Panc1 (cell line): Measurements from ENCODE around the gene CLCN7. TPM values are rescaled to one million over a fixed set of nuclear protein-coding genes. Genes with fewer than 3 reads are reported as not detected.

Experiments
- ATAC-seq: fragments of 200-7000 bp; cut with Tn5 transposase; 2 replicates; pipeline ENCODE4 v1.9.1; 2020; ENCODE audit warnings: mild to moderate bottlenecking, moderate library complexity
- BruUV-seq: library from RNA; stranded (reverse); fragments of 400-500 nt; replicated peaks from 2 replicates; lab custom pipeline; 2021; lab: Mats Ljungman, UMichigan
- CTCF ChIA-PET: fragments of 300-600 bp; sonication (Branson Sonifier 250); formaldehyde crosslinking; loops from one replicate; lab custom pipeline; 2022; ENCODE audit warnings: antibody characterized with exemption; lab: Charles Lee
- POLR2A ChIA-PET: fragments of 300-600 bp; sonication (Branson Sonifier 250); formaldehyde crosslinking; loops from one replicate; lab custom pipeline; 2022; ENCODE audit warnings: antibody characterized with exemption; lab: Charles Lee
- DNase-seq: peaks from one replicate; pipeline ENCODE4 v3.0.0-alpha.2; 2010; ENCODE audit warnings: low read depth, low spot score
- H3K27ac ChIP-seq: 2 replicates; pipeline ENCODE4 v1.5.1; 2011; ENCODE audit warnings: mild to moderate bottlenecking, low read length, inconsistent platforms
- H3K27me3 ChIP-seq: fragments of 200-500 bp; sonication (Bioruptor generic); 2 replicates; pipeline ENCODE4 v1.6.0; 2014; ENCODE audit warnings: low read length, inconsistent platforms; ENCODE audit not compliant: control insufficient read depth, insufficient read depth
- H3K36me3 ChIP-seq: fragments of 200-500 bp; sonication (Bioruptor generic); 2 replicates; pipeline ENCODE4 v1.5.1; 2014; ENCODE audit warnings: inconsistent platforms, mild to moderate bottlenecking, low read length, moderate library complexity; ENCODE audit not compliant: control insufficient read depth, insufficient read depth
- H3K4me1 ChIP-seq: 2 replicates; pipeline ENCODE4 v1.5.1; 2011; ENCODE audit warnings: inconsistent platforms, mild to moderate bottlenecking, low read length, moderate library complexity; ENCODE audit not compliant: control insufficient read depth, insufficient read depth
- H3K4me3 ChIP-seq, 2 experiments: 2 replicates each; pipeline ENCODE4 v1.5.1; 2011 to 2012; ENCODE audit warnings: low read depth in 2 of 2, low read length in 2 of 2, mild to moderate bottlenecking in 2 of 2, inconsistent platforms in 1 of 2, moderate library complexity in 1 of 2
- H3K9me3 ChIP-seq: fragments of 200-500 bp; sonication (Bioruptor generic); 2 replicates; pipeline ENCODE4 v1.5.1; 2014; ENCODE audit warnings: low read depth, mild to moderate bottlenecking, inconsistent platforms, low read length, moderate library complexity; ENCODE audit not compliant: control insufficient read depth, insufficient read depth
- POLR2AphosphoS5 ChIP-seq: IDR thresholded peaks from 2 replicates; pipeline ENCODE4 v1.6.1; 2012; ENCODE audit warnings: mild to moderate bottlenecking, low read depth, low read length, moderate library complexity
- SIN3A ChIP-seq: IDR thresholded peaks from 2 replicates; pipeline ENCODE4 v1.6.1; 2012; ENCODE audit warnings: low read depth, mild to moderate bottlenecking, low read length, moderate library complexity, borderline replicate concordance; ENCODE audit not compliant: insufficient read depth
- TCF7L2 ChIP-seq: IDR thresholded peaks from 2 replicates; pipeline ENCODE4 v1.6.1; 2011; ENCODE audit warnings: mild to moderate bottlenecking, low read depth, low read length, inconsistent platforms
- in situ Hi-C: cut with HindIII; loops from 2 replicates; pipeline ENCODE4 v1.10.0; 2016; ENCODE audit warnings: low sequenced_read_pairs, low pct_unique_long_range_greater_than_20kb
- intact Hi-C: fragments of 100-400 bp; cut with micrococcal nuclease; formaldehyde crosslinking; loops from one replicate; pipeline ENCODE4 v1.10.0; 2022; ENCODE audit not compliant: unreplicated experiment
- total RNA-seq: library from RNA; stranded (reverse); gene quantifications from one replicate; pipeline ENCODE4 v1.2.1, GENCODE V29; 2021; ENCODE audit not compliant: unreplicated experiment
- TF ChIP-seq, protein P1 (sequence below): fragments of 450-650 bp; IDR thresholded peaks from 2 replicates; pipeline ENCODE4 v1.5.1; 2017; ENCODE audit warnings: mild to moderate bottlenecking
- TF ChIP-seq, protein P2 (sequence below), 2 experiments: IDR thresholded peaks; 2 replicates each; pipeline ENCODE4 v1.6.1; 2011 to 2012; ENCODE audit warnings: low read depth in 2 of 2, control low read depth in 1 of 2, low read length in 1 of 2, mild to moderate bottlenecking in 1 of 2, moderate library complexity in 1 of 2; ENCODE audit not compliant: insufficient read depth in 1 of 2

CLCN7 gene
- total RNA-seq, 1 experiment from 2014 or later = 179 TPM

DNA sequence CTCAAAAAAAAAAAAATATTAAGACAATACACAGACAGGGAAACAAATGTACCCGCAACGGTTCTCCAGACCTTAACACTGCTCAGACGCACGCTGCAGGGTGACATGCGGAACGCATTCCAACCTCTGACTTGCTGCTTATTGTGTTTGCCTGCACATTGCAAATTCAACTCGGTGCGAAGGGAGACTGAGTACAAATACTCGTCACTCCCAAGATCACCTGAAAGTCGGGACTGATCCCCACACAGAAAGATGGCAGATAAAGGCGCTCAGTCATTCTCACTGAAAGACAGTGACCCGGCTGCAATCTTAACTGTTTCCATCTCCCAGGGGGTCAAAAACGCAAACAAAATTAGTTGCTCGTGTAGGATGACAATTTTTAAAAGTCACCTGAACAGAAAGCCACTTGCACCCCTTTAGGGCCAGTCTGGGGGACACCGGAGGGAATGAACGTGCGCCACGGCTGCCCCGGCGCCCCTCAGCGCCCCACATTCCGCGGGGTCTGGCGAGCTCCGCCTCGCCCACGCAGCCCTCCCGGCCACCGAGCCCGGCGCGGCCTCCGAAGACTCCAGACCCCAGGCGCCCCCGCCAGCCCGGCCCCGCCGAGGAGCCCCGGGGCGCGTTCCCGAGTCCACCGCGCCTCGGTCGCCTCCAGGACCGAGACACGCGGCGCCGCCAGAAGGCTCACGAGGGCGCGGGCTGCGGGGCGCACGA, 589 bp downstream of the CLCN7 start:
- peak overlapping the region; percentile 80 for H3K27ac ChIP-seq
- TF ChIP-seq, protein P1, sequence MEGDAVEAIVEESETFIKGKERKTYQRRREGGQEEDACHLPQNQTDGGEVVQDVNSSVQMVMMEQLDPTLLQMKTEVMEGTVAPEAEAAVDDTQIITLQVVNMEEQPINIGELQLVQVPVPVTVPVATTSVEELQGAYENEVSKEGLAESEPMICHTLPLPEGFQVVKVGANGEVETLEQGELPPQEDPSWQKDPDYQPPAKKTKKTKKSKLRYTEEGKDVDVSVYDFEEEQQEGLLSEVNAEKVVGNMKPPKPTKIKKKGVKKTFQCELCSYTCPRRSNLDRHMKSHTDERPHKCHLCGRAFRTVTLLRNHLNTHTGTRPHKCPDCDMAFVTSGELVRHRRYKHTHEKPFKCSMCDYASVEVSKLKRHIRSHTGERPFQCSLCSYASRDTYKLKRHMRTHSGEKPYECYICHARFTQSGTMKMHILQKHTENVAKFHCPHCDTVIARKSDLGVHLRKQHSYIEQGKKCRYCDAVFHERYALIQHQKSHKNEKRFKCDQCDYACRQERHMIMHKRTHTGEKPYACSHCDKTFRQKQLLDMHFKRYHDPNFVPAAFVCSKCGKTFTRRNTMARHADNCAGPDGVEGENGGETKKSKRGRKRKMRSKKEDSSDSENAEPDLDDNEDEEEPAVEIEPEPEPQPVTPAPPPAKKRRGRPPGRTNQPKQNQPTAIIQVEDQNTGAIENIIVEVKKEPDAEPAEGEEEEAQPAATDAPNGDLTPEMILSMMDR = no peak
- TF ChIP-seq, protein P2, sequence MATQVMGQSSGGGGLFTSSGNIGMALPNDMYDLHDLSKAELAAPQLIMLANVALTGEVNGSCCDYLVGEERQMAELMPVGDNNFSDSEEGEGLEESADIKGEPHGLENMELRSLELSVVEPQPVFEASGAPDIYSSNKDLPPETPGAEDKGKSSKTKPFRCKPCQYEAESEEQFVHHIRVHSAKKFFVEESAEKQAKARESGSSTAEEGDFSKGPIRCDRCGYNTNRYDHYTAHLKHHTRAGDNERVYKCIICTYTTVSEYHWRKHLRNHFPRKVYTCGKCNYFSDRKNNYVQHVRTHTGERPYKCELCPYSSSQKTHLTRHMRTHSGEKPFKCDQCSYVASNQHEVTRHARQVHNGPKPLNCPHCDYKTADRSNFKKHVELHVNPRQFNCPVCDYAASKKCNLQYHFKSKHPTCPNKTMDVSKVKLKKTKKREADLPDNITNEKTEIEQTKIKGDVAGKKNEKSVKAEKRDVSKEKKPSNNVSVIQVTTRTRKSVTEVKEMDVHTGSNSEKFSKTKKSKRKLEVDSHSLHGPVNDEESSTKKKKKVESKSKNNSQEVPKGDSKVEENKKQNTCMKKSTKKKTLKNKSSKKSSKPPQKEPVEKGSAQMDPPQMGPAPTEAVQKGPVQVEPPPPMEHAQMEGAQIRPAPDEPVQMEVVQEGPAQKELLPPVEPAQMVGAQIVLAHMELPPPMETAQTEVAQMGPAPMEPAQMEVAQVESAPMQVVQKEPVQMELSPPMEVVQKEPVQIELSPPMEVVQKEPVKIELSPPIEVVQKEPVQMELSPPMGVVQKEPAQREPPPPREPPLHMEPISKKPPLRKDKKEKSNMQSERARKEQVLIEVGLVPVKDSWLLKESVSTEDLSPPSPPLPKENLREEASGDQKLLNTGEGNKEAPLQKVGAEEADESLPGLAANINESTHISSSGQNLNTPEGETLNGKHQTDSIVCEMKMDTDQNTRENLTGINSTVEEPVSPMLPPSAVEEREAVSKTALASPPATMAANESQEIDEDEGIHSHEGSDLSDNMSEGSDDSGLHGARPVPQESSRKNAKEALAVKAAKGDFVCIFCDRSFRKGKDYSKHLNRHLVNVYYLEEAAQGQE (IDR thresholded peaks at IDR 0.05; ENCODE audit: insufficient read depth in 1 of 2, low read depth in 2 of 2, low read length in 1 of 2) = no peak
- TF ChIP-seq TCF7L2 = no peak
- TF ChIP-seq SIN3A = no peak
- TF ChIP-seq POLR2AphosphoS5 = no peak
- POLR2A ChIA-PET = interaction anchor here (0.7 kb wide), 1 partner anchor 53 kb away, joined by 6 read pairs; no protein-coding TSS in a partner anchor
- ATAC-seq (peak; percentile 36; the same call in 1 of the 2 replicates), DNase-seq (no peak)
- TSS peak; percentile 67 for BruUV-seq
- peak overlapping the region; percentile 71 to 77 for H3K4me3 ChIP-seq
- H3K4me1 ChIP-seq = peaks cover 28% of the 10 kb centered on the region
- no peaks in the 10 kb centered on the region for H3K27me3 ChIP-seq
- CTCF ChIA-PET = no interaction called here
- no peaks in the 10 kb centered on the region for H3K9me3 ChIP-seq
- in situ Hi-C loops = no loop called here
- intact Hi-C loops = no loop called here
- no peaks in the 10 kb centered on the region; the same call in 1 of the 2 replicates for H3K36me3 ChIP-seq

DNA sequence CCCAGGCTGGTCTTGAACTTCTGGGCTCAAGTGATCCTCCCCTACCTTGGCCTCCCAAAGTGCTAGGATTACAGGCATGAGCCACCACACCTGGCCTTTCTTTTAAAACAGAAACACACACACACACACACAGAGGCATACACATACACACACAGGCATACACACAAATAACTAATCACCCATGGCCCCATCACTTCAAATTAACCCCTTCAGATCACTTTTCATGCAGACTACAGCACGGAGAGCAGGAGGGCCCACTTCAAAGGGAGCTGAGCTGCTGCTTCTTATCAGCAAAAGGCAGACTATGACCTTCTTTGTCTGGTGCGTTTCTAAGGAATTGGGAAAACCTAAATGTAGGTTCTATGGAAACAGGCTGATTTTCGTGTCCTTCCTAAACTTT, 1.9 kb downstream of the CLCN7 start:
- TF ChIP-seq TCF7L2 (no peak), SIN3A (no peak), POLR2AphosphoS5 (no peak)
- TF ChIP-seq, protein P1 = no peak
- TF ChIP-seq, protein P2 (IDR thresholded peaks at IDR 0.05; ENCODE audit: insufficient read depth in 1 of 2, low read depth in 2 of 2, low read length in 1 of 2) = no peak
- Histone ChIP-seq H3K9me3 (no peaks in the 10 kb centered on the region), H3K36me3 (no peaks in the 10 kb centered on the region; the same call in 1 of the 2 replicates), H3K27ac (no peak overlapping the region; the same call in 1 of the 2 replicates), H3K4me1 (peaks cover 28% of the 10 kb centered on the region), H3K4me3 (peak overlapping the region in 1 of 2 experiments; percentile 32; a peak in 2 of 4 replicates), H3K27me3 (no peaks in the 10 kb centered on the region)
- POLR2A ChIA-PET = interaction anchor here (0.7 kb wide), 1 partner anchor 20 kb away, joined by 14 read pairs; the partner anchor contains the start of gene TELO2
- intact Hi-C loops = no loop called here
- CTCF ChIA-PET = no interaction called here
- ATAC-seq = no peak
- in situ Hi-C loops = no loop called here
- BruUV-seq = no TSS peak
- DNase-seq = no peak
